GM18873 (cell line): Measurements from ENCODE around the gene IL9.
"Not testable (repeated sequence)": the region's sequence is repeated elsewhere in the genome, so short reads cannot be mapped to it uniquely, and the experiment has no call there.

Experiments used
- ATAC-seq: cut with Tn5 transposase; IDR thresholded peaks from one replicate; pipeline ENCODE4 v1.9.1; 2021; ENCODE audit warnings: mild to moderate bottlenecking, moderate library complexity, moderate number of reproducible peaks; ENCODE audit not compliant: unreplicated experiment, low FRiP score

The IL9 gene

GRCh38 chr5:135871268-135871915 is 24.2 kb downstream of the IL9 start:
- no peak for ATAC-seq

GRCh38 chr5:135869935-135870334 is 25.7 kb downstream of the IL9 start:
- ATAC-seq: no peak

DNA sequence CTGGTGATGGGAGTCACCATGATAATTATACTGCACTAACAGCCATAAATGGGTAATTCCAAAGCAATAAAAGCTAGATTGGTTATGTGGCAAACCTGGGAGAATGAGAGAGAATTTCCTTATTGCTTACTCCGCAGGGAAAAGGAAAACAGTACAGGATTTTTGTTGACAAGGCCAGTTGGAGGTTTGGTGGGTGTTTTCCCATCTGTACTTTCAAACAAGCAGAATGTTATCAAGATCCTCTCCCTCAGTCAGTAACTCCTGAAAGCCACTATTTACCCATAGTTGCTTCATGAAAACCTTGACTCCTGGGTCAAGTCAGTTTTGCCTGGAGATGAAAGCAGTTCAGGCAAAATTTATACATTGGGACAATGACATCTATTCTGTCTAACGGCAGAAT is 26.4 kb downstream of the IL9 start:
- no peak for ATAC-seq

- ATAC-seq: no peak
Observed at GRCh38 chr5:135868681-135869080, 27.0 kb downstream of the IL9 start.

GRCh38 chr5:135867599-135867998 is 28.0 kb downstream of the IL9 start:
- no peak for ATAC-seq

DNA sequence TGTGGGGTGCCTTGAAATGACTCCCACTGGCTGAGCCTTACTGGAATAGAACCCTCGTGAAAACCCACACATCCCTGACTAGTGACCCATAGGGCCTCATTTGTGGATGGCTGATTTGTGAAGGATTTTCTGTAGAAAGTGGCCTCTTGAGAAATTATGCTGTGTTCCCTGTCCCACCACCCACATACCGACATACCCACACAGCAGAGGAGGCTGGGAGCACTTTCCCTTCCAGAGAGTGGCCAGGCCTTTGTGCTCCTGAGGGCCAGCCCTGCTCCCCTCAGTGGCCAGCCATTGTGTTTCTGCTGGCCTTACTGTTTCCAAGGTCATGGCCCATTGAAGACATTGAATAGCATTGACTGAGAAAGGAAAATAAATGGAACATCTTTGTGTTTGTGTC is 29.6 kb downstream of the IL9 start:
- no peak for ATAC-seq

GRCh38 chr5:135864503-135865435 is 30.9 kb downstream of the IL9 start:
- no peak for ATAC-seq

GRCh38 chr5:135862744-135863143 is 32.9 kb downstream of the IL9 start:
- no peak for ATAC-seq

DNA sequence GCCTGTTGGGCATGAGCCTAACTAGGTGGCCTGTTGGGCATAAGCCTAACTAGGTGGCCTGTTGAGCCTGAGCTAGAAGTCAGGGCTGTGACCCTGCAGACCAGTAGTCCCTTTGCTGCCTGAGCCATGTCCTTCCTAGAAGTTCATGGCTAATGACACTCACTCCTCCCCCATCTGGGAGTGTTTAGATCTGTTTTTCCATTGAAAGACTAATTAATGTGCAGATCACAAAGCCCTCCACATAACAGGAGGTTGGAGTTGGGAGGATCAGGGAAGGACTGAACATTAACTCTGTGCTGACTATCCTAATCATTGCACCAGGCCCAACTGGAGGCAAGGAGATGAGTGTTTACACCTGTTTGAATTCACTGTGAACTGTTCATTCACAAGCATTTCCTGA is 33.6 kb downstream of the IL9 start:
- ATAC-seq: no peak

DNA sequence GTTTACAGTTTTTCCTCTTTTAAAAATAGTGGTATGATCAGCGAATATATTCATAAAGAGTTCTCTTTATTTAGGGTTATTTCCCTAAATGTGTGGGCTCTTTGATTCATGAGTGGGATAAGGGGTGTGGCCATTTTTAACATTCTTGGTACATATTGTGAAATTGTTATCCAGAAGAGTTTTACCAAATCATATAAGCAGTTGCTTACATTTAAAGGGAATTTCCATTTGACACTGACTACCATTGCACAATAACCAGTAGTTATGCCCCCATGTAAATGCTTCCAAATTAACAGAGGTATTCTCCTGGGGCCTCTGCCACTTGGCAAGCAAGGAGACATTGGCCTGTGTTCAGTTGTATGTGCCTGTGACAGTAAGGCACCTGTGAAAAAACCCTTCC is 34.0 kb downstream of the IL9 start:
- no peak for ATAC-seq

- ATAC-seq: no peak
Observed at GRCh38 chr5:135859641-135860040, 36.0 kb downstream of the IL9 start.

DNA sequence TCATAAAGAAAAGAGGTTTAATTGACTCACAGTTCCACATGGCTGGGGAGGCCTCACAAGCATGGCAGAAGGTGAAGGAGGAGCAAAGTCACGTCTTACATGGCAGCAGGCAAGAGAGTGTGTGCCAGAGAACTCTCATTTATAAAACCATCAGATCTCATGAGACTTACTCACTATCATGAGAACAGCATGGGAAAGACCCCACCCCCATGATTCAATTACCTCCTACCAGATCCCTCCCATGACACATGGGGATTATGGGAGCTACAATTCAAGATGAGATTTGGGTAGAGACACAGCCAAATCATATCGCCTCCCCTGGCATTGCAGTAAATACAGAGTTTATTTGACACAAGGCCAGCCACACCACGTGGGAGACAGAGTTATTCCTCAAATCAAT is 36.5 kb downstream of the IL9 start:
- not testable (repeated sequence) for ATAC-seq

- ATAC-seq: no peak
Observed at GRCh38 chr5:135857630-135858311, 37.9 kb downstream of the IL9 start.

DNA sequence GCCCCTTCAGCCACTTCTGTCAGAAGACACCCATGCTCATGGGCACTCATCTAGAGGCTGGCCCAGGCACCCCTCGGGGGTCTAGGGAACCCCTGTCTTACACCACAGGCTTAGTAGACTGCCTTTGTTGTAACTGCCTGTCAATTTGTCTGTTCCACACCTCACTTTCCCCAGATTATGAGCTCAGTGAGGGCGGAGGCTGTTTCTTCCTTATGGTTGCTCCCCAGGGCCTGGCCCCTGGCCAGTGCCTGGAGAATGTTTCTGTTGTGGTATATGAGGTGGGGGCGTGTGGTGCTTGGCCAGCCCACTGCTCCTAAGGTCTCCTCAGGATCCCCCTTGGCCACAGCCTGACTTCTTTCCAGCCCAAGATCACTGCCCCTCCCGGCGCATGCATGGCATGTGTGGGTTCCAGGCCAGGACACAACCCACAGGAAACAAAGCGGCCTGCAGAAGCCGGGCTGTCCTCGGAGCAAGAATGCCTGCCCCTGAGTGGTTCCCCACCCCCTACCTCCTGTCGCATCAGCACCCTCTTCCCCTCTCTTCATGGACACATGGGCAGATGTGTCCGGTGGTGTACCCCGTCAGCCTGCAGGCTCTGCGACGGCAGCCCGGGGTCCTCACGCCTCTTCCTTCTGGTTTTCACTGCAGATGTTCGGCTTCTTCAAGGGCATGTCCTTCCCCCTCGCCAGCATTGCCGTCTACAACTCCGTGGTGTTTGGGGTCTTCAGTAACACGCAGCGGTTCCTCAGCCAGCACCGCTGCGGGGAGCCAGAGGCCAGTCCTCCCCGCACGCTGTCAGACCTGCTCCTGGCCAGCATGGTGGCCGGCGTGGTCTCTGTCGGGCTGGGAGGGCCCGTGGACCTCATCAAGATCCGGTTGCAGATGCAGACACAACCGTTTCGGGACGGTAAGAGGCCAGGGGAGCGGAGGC is 43.5 kb downstream of the IL9 start:
- no peak for ATAC-seq

DNA sequence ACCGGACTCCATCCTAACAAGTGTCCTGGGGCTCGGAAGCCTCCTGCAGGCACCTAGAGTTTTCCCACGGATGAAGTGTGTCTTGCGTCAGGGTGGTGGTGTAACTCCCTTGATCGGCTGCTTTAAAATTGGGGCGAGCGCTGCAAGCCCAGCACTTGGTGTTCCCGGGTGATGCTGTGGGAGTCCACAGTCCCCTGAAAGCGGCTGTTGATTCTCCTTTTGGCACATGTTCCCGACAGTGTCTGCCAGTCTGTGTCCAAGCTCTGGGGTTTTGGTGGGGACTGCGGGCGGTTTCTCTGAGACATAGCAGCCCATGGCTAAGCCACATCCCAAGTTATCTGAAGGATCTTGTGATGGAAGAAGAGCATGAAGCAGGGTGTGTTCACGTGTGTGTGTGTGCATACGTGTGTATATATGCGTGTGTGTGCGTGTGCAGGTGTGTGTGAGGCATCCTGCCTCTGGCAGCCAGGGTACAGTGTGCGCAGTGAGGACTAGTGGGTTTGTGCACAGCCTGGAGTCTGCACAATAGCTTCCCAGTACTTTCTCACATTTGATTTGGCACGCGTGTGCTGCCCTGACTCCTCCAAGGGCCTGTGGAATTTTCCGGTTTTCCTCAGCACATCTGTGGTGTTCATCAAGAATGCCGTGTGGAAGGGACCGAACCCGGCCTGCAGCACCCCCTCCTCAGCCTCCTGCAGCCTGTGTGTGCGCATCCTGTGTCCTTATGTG is 44.3 kb downstream of the IL9 start:
- no peak for ATAC-seq

GRCh38 chr5:135850671-135851070 is 45.0 kb downstream of the IL9 start:
- no peak for ATAC-seq

DNA sequence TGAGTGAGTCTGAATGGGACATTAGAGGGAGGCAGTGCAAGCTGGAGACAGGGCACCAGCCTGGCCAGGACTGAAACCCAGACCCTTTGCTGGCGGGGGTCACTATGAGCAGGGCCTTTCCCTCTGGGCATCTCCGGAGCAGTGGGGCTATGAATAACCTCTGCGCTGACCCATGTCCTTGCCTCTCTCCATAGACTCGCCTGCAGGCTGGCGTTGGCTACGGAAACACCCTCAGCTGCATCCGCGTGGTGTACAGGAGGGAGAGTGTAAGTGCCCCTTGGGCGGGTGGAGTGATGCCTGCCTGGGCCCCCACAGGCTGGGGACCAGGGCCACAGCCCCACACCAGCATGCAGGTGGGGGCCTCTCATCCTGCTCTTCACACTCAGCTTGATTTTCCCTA is 45.4 kb downstream of the IL9 start:
- ATAC-seq: no peak

GRCh38 chr5:135847976-135848375 is 47.7 kb downstream of the IL9 start:
- ATAC-seq: no peak

DNA sequence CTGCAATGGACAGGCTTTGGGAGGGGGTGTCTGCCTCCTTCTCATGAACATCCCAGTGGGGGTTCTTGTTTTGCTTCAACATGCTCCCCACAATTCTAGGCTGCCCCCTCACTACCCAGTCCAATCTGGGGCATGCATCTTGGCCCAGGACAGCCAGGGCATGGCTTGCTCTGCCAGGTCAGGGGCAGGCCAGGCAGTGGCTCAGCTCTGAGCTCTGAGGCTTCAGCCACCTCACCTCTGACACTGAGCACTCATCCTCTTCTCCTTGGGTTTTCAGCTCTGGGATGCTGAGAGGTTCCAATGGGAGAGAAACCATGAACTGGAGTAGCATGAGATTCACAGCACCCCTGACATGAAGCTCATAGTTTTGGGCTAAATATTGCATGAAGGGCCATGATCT is 49.3 kb downstream of the IL9 start:
- no peak for ATAC-seq
